ENCODE measurements around the gene SLC16A1. TPM values are rescaled to one million over a fixed set of nuclear protein-coding genes. Genes with fewer than 3 reads are reported as not detected.

The SLC16A1 gene
- total RNA-seq, 2 donors from 2014 or later = 14.6 to 110 TPM

DNA sequence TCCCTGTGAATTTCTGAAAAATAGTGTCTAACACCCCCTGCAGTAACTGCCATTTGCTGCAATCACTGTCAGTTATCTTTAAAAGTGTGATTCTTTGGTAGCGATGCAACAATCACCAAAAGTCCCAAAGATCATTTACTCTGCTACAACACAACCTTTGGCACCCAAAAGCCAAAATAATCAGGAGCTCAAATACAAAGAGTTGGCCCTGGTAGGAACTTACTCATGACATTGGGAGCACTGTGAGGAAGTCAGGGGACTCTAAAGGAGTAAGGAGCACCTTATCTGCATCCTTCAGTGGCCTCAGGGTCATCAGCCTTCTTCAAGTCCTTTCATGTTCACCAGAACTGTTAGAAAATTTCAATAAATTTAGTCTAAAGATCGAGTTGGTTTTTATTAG lies 54.6 kb downstream of the SLC16A1 start:
- no peak for DNase-seq (ENCODE audit: low spot score)
- Histone ChIP-seq H3K36me3 (no peaks in the 10 kb centered on the region), H3K27ac (no peak overlapping the region), H3K9me3 (no peaks in the 10 kb centered on the region), H3K27me3 (replicated peaks; ENCODE audit: insufficient read depth) (no peaks in the 10 kb centered on the region), H3K4me3 (no peak overlapping the region), H3K4me1 (replicated peaks) (no peaks in the 10 kb centered on the region)
- TF ChIP-seq, protein P1, sequence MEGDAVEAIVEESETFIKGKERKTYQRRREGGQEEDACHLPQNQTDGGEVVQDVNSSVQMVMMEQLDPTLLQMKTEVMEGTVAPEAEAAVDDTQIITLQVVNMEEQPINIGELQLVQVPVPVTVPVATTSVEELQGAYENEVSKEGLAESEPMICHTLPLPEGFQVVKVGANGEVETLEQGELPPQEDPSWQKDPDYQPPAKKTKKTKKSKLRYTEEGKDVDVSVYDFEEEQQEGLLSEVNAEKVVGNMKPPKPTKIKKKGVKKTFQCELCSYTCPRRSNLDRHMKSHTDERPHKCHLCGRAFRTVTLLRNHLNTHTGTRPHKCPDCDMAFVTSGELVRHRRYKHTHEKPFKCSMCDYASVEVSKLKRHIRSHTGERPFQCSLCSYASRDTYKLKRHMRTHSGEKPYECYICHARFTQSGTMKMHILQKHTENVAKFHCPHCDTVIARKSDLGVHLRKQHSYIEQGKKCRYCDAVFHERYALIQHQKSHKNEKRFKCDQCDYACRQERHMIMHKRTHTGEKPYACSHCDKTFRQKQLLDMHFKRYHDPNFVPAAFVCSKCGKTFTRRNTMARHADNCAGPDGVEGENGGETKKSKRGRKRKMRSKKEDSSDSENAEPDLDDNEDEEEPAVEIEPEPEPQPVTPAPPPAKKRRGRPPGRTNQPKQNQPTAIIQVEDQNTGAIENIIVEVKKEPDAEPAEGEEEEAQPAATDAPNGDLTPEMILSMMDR (IDR thresholded peaks at IDR 0.05) = no peak
- TF ChIP-seq POLR2A (IDR thresholded peaks at IDR 0.05) (no peak), POLR2AphosphoS5 (IDR thresholded peaks at IDR 0.05) (no peak)
- intact Hi-C loops (cut with DNase I) = no loop called here
- 60% methylated on average over 2 of the region's 2 CpGs for WGBS

DNA sequence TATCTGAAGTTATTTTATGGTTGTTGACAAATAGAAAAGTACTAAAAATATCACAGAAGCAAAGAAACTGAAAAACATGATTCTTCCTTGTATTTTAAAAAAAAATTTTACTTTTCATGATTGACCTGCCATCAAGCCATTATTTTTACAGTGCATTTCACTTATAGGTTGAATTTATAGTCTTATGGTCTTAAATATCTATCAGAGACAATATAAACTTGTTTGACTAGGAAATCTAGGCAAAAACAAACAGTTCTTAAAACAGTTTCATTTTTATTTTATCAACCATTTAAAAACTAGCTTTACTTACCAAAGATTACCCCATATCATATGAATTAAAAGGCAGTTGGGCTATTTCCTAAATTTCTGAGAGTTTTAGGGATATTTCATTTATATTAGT lies 59.2 kb downstream of the SLC16A1 start:
- Histone ChIP-seq H3K9me3 (no peaks in the 10 kb centered on the region), H3K36me3 (no peaks in the 10 kb centered on the region), H3K4me3 (no peak overlapping the region), H3K27ac (no peak overlapping the region), H3K27me3 (replicated peaks; ENCODE audit: insufficient read depth) (no peaks in the 10 kb centered on the region), H3K4me1 (replicated peaks) (no peaks in the 10 kb centered on the region)
- no peak for DNase-seq (ENCODE audit: low spot score)
- intact Hi-C loops (cut with DNase I) = no loop called here
- no peak for TF ChIP-seq POLR2AphosphoS5 (IDR thresholded peaks at IDR 0.05)
- no peak for TF ChIP-seq POLR2A (IDR thresholded peaks at IDR 0.05)
- TF ChIP-seq, protein P1 (IDR thresholded peaks at IDR 0.05) = no peak

DNA sequence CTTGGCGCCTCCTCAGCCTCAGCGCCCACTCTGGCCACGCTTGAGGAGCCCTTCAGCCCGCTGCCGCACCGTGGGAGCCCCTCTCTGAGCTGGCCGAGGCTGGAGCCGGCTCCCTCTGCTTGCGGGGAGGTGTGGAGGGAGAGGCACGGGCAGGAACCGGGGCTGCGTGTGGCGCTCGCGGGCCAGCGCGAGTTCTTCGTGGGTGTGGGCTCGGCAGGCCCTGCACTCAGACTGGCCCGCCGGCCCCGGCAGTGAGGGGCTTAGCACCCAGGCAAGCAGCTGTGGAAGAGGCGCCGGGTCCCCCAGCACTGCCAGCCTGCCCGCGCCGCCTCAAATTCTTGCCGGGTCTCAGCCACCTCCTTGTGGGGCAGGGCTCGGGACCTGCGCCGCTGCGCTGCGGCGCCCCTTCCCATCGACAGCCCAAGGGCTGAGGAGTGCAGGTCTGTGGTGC lies 61.4 kb downstream of the SLC16A1 start:
- no peak for DNase-seq (ENCODE audit: low spot score)
- WGBS = 92% methylated on average over 33 of the region's 35 CpGs
- Histone ChIP-seq H3K9me3 (no peaks in the 10 kb centered on the region), H3K36me3 (no peaks in the 10 kb centered on the region), H3K4me1 (replicated peaks) (no peaks in the 10 kb centered on the region), H3K27me3 (replicated peaks; ENCODE audit: insufficient read depth) (no peaks in the 10 kb centered on the region), H3K4me3 (no peak overlapping the region), H3K27ac (no peak overlapping the region)
- TF ChIP-seq, protein P1 (IDR thresholded peaks at IDR 0.05) = no peak
- TF ChIP-seq POLR2AphosphoS5 (IDR thresholded peaks at IDR 0.05) (no peak), POLR2A (IDR thresholded peaks at IDR 0.05) (no peak)
- intact Hi-C loops (cut with DNase I) = no loop called here

GRCh38 chr1:112894010-112894292 lies 62.0 kb downstream of the SLC16A1 start:
- no peaks in the 10 kb centered on the region for H3K27me3 ChIP-seq (replicated peaks; ENCODE audit: insufficient read depth)
- H3K4me1 ChIP-seq (replicated peaks) = no peaks in the 10 kb centered on the region
- no peak overlapping the region for H3K4me3 ChIP-seq
- intact Hi-C loops (cut with DNase I) = no loop called here
- H3K9me3 ChIP-seq = no peaks in the 10 kb centered on the region
- WGBS = 96% methylated on average over 3 of the region's 3 CpGs
- TF ChIP-seq, protein P1 (IDR thresholded peaks at IDR 0.05) = no peak
- TF ChIP-seq POLR2AphosphoS5 (IDR thresholded peaks at IDR 0.05) (no peak), POLR2A (IDR thresholded peaks at IDR 0.05) (no peak)
- H3K27ac ChIP-seq = no peak overlapping the region
- no peaks in the 10 kb centered on the region for H3K36me3 ChIP-seq
- no peak for DNase-seq (ENCODE audit: low spot score)

DNA sequence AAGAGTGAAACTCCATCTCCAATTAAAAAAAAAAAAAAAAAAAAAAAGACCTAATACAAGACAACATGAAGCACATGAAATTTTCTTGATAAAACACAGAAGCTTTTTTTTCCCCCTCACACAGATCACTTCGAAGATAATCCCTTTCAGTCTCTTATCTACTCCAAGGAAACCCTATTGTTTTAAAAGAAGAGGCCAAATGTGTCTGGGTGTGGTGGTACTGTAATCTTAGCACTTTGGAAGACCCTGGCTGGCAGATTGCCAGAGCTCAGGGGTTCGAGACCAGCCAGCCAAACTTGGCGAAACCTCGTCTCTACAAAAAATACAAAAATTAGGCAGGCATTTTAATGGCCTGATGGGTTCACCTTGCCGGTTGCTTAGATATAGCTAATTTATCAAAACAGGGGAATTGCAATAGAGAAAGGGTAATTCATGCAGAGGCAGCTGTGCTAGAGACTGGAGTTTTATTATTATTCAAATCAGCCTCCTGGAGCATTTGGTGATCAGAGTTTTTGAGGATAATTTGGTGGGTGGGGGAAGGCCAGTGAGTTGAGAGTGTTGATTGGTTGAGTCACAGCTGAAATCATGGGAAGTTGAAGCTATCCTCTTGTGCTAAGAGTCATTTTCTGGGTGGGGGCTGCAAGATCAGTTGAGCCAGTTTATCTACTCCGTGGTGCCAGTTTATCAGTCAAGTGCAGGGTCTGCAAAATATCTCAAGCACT lies 62.5 kb downstream of the SLC16A1 start:
- Histone ChIP-seq H3K36me3 (no peaks in the 10 kb centered on the region), H3K27me3 (replicated peaks; ENCODE audit: insufficient read depth) (no peaks in the 10 kb centered on the region), H3K4me3 (no peak overlapping the region), H3K9me3 (no peaks in the 10 kb centered on the region), H3K4me1 (replicated peaks) (no peaks in the 10 kb centered on the region), H3K27ac (no peak overlapping the region)
- no peak for DNase-seq (ENCODE audit: low spot score)
- TF ChIP-seq POLR2A (IDR thresholded peaks at IDR 0.05) (no peak), POLR2AphosphoS5 (IDR thresholded peaks at IDR 0.05) (no peak)
- TF ChIP-seq, protein P1 (IDR thresholded peaks at IDR 0.05) = no peak
- WGBS = 90% methylated on average over 6 of the region's 6 CpGs
- intact Hi-C loops (cut with DNase I) = no loop called here
